OCI-LY1 (cell line): Measurements from ENCODE around the gene RAD51B.

Experiments
- H2AFZ ChIP-seq: fragments of 200-600 bp; sonication (generic), shearing (Covaris generic); 2 replicates; pipeline ENCODE4 v1.6.0; 2014; ENCODE audit warnings: antibody characterized with exemption, mild to moderate bottlenecking, low read length
- H3F3A ChIP-seq: fragments of 200-600 bp; sonication (generic), shearing (Covaris generic); 2 replicates; pipeline ENCODE4 v1.6.0; 2014; ENCODE audit warnings: mild to moderate bottlenecking, antibody characterized with exemption, low read length, moderate library complexity; ENCODE audit not compliant: insufficient read depth
- H3K27ac ChIP-seq: fragments of 200-600 bp; sonication (generic); 2 replicates; pipeline ENCODE4 v1.5.1; 2014; ENCODE audit warnings: low read length, mixed run types, mild to moderate bottlenecking, low read depth; ENCODE audit not compliant: poor library complexity, severe bottlenecking
- H3K27me3 ChIP-seq: fragments of 200-600 bp; sonication (generic); 2 replicates; pipeline ENCODE4 v1.6.0; 2014; ENCODE audit warnings: antibody characterized with exemption, mild to moderate bottlenecking, low read length, moderate library complexity; ENCODE audit not compliant: insufficient read depth
- H3K36me3 ChIP-seq: fragments of 200-600 bp; sonication (generic); 2 replicates; pipeline ENCODE4 v1.6.1; 2014; ENCODE audit warnings: mild to moderate bottlenecking, antibody characterized with exemption, low read length, moderate library complexity, mixed read lengths; ENCODE audit not compliant: insufficient read depth
- H3K4me1 ChIP-seq: fragments of 200-600 bp; sonication (generic); 2 replicates; pipeline ENCODE4 v1.5.1; 2014; ENCODE audit warnings: mild to moderate bottlenecking, low read length, moderate library complexity; ENCODE audit not compliant: insufficient read depth, severe bottlenecking
- H3K4me2 ChIP-seq: fragments of 200-600 bp; sonication (generic), shearing (Covaris generic); 2 replicates; pipeline ENCODE4 v1.6.1; 2014; ENCODE audit warnings: low read length
- H3K4me3 ChIP-seq: fragments of 200-600 bp; sonication (generic); 2 replicates; pipeline ENCODE4 v1.5.1; 2014; ENCODE audit warnings: low read length, low read depth, mild to moderate bottlenecking, mixed read lengths; ENCODE audit not compliant: poor library complexity, severe bottlenecking
- H3K79me2 ChIP-seq: fragments of 200-600 bp; shearing (Covaris generic); 2 replicates; pipeline ENCODE4 v1.6.1; 2016; ENCODE audit warnings: mixed run types, low read length, mixed read lengths; ENCODE audit not compliant: insufficient read depth
- H3K9ac ChIP-seq: fragments of 200-600 bp; sonication (generic), shearing (Covaris generic); 2 replicates; pipeline ENCODE4 v1.6.1; 2014; ENCODE audit warnings: mild to moderate bottlenecking, low read length, mixed read lengths
- H3K9me2 ChIP-seq: fragments of 200-600 bp; sonication (generic), shearing (Covaris generic); 2 replicates; pipeline ENCODE4 v1.6.1; 2014; ENCODE audit warnings: low read depth, mild to moderate bottlenecking, low read length, mixed read lengths
- H3K9me3 ChIP-seq: fragments of 200-600 bp; shearing (Covaris generic); 2 replicates; pipeline ENCODE4 v1.6.1; 2014; ENCODE audit warnings: low read length, mixed read lengths
- H4K20me1 ChIP-seq: fragments of 200-600 bp; sonication (generic), shearing (Covaris generic); 2 replicates; pipeline ENCODE4 v1.6.0; 2016; ENCODE audit warnings: mild to moderate bottlenecking, low read length; ENCODE audit not compliant: insufficient read depth
- CTCF ChIP-seq: fragments of 200-600 bp; sonication (generic), shearing (Covaris generic); IDR thresholded peaks from 2 replicates; pipeline ENCODE4 v1.5.1; 2017; ENCODE audit warnings: mild to moderate bottlenecking, antibody characterized with exemption, low read length, moderate library complexity, mixed read lengths
- EZH2 ChIP-seq: fragments of 200-600 bp; sonication (generic), shearing (Covaris generic); IDR thresholded peaks from 2 replicates; pipeline ENCODE4 v1.8.0; 2017; ENCODE audit warnings: borderline replicate concordance, mixed run types, mild to moderate bottlenecking, antibody characterized with exemption, low read length, moderate library complexity, mixed read lengths

Gene RAD51B

GRCh38 chr14:68173227-68173972 is 353.8 kb downstream of the RAD51B start:
- Histone ChIP-seq H3K9me3 (no peaks in the 10 kb centered on the region), H3K4me1 (no peaks in the 10 kb centered on the region), H3K4me3 (no peak overlapping the region), H3K9ac (no peak overlapping the region), H3K4me2 (no peak overlapping the region), H4K20me1 (no peaks in the 10 kb centered on the region), H3K9me2 (no peaks in the 10 kb centered on the region), H3K27ac (no peak overlapping the region), H3K27me3 (no peaks in the 10 kb centered on the region), H3K36me3 (no peaks in the 10 kb centered on the region), H3F3A (no peaks in the 10 kb centered on the region), H2AFZ (no peak overlapping the region), H3K79me2 (no peaks in the 10 kb centered on the region)
- no peak for TF ChIP-seq EZH2
- TF ChIP-seq CTCF: no peak

GRCh38 chr14:68174446-68174845 is 354.9 kb downstream of the RAD51B start:
- no peak overlapping the region for H3K27ac ChIP-seq
- no peaks in the 10 kb centered on the region for H4K20me1 ChIP-seq
- H3K4me2 ChIP-seq: no peak overlapping the region

GRCh38 chr14:68176687-68177086 is 357.1 kb downstream of the RAD51B start:
- Histone ChIP-seq H3K9me2 (no peaks in the 10 kb centered on the region), H3K27me3 (no peaks in the 10 kb centered on the region), H3K9ac (no peak overlapping the region), H4K20me1 (no peaks in the 10 kb centered on the region), H3K79me2 (no peaks in the 10 kb centered on the region), H3K4me3 (no peak overlapping the region), H3K36me3 (no peaks in the 10 kb centered on the region), H3K27ac (no peak overlapping the region), H2AFZ (no peak overlapping the region), H3F3A (no peaks in the 10 kb centered on the region), H3K4me2 (no peak overlapping the region), H3K4me1 (no peaks in the 10 kb centered on the region), H3K9me3 (no peaks in the 10 kb centered on the region)
- TF ChIP-seq CTCF (no peak), EZH2 (no peak)

More at GRCh38 chr14:68174446-68174845, 354.9 kb downstream of the RAD51B start:
- Histone ChIP-seq H3K4me3 (no peak overlapping the region), H2AFZ (no peak overlapping the region), H3K4me1 (no peaks in the 10 kb centered on the region), H3F3A (no peaks in the 10 kb centered on the region), H3K36me3 (no peaks in the 10 kb centered on the region), H3K27me3 (no peaks in the 10 kb centered on the region), H3K9me3 (no peaks in the 10 kb centered on the region), H3K9me2 (no peaks in the 10 kb centered on the region), H3K9ac (no peak overlapping the region), H3K79me2 (no peaks in the 10 kb centered on the region)
- TF ChIP-seq CTCF: no peak
- no peak for TF ChIP-seq EZH2
